Activated naive CD4-positive, alpha-beta T cell treated with anti-CD3 and anti-CD28 coated beads for 36 hours (primary cell): ENCODE data around the gene FHIT. TPM values are rescaled to one million over a fixed set of nuclear protein-coding genes. Genes with fewer than 3 reads are reported as not detected.

ENCODE experiments used
- CTCF ChIA-PET: fragments of 350-600 bp; sonication (Branson Sonifier 250); formaldehyde crosslinking; loops from one replicate; lab custom pipeline; 2021; ENCODE audit warnings: antibody characterized with exemption; lab: Charles Lee
- DNase-seq: peaks from one replicate; pipeline ENCODE4 v3.0.0-alpha.2; 2020
- H3K27ac Mint-ChIP-seq: one replicate; pipeline ENCODE4 v1.8.0; 2021; ENCODE audit warnings: mild to moderate bottlenecking, mixed read lengths
- H3K27me3 Mint-ChIP-seq: one replicate; pipeline ENCODE4 v1.8.0; 2021; ENCODE audit warnings: low read depth, mixed read lengths
- H3K36me3 Mint-ChIP-seq: one replicate; pipeline ENCODE4 v1.8.0; 2021; ENCODE audit warnings: low read depth, mixed read lengths
- H3K4me1 Mint-ChIP-seq: one replicate; pipeline ENCODE4 v1.8.0; 2021; ENCODE audit warnings: low read depth, mixed read lengths
- H3K4me3 Mint-ChIP-seq: one replicate; pipeline ENCODE4 v1.8.0; 2021; ENCODE audit warnings: mild to moderate bottlenecking, moderate library complexity, mixed read lengths
- H3K9me3 Mint-ChIP-seq: one replicate; pipeline ENCODE4 v1.8.0; 2021; ENCODE audit warnings: mixed read lengths
- intact Hi-C: fragments of 100-400 bp; cut with micrococcal nuclease; formaldehyde crosslinking; loops from one replicate; pipeline ENCODE4 v1.15.1; 2023
- total RNA-seq, 2 experiments: library from RNA; stranded (reverse); gene quantifications; one replicate each; pipeline ENCODE4 v1.2.3, GENCODE V29; 2021

FHIT gene
- total RNA-seq, 2 experiments from 2014 or later = 20.2 to 22.7 TPM

GRCh38 chr3:60185161-60185560, 1066.1 kb downstream of the FHIT start:
- H3K4me1 Mint-ChIP-seq = peaks cover 13% of the 10 kb centered on the region
- H3K27me3 Mint-ChIP-seq = no peaks in the 10 kb centered on the region
- no peak overlapping the region for H3K27ac Mint-ChIP-seq
- no peak overlapping the region for H3K4me3 Mint-ChIP-seq
- no peak for DNase-seq
- no peaks in the 10 kb centered on the region for H3K9me3 Mint-ChIP-seq
- intact Hi-C loops = no loop called here
- H3K36me3 Mint-ChIP-seq = no peaks in the 10 kb centered on the region
- CTCF ChIA-PET = no interaction called here

GRCh38 chr3:60182697-60183096, 1068.6 kb downstream of the FHIT start:
- no peak overlapping the region for H3K4me3 Mint-ChIP-seq
- DNase-seq = no peak
- H3K4me1 Mint-ChIP-seq = no peaks in the 10 kb centered on the region
- no peaks in the 10 kb centered on the region for H3K36me3 Mint-ChIP-seq
- no peaks in the 10 kb centered on the region for H3K9me3 Mint-ChIP-seq
- no peak overlapping the region for H3K27ac Mint-ChIP-seq
- H3K27me3 Mint-ChIP-seq = no peaks in the 10 kb centered on the region
- CTCF ChIA-PET = no interaction called here
- intact Hi-C loops = no loop called here

- Mint-ChIP-seq H3K27ac (no peak overlapping the region), H3K4me1 (peaks cover 4% of the 10 kb centered on the region), H3K4me3 (no peak overlapping the region), H3K27me3 (no peaks in the 10 kb centered on the region), H3K9me3 (no peaks in the 10 kb centered on the region), H3K36me3 (no peaks in the 10 kb centered on the region)
- intact Hi-C loops = no loop called here
- CTCF ChIA-PET = no interaction called here
- no peak for DNase-seq
Measured at GRCh38 chr3:60178931-60179653, 1072.2 kb downstream of the FHIT start.

GRCh38 chr3:60177726-60178125, 1073.5 kb downstream of the FHIT start:
- H3K4me1 Mint-ChIP-seq = peaks cover 4% of the 10 kb centered on the region
- no peak for DNase-seq
- H3K36me3 Mint-ChIP-seq = no peaks in the 10 kb centered on the region
- no peaks in the 10 kb centered on the region for H3K9me3 Mint-ChIP-seq
- H3K4me3 Mint-ChIP-seq = no peak overlapping the region
- intact Hi-C loops = no loop called here
- CTCF ChIA-PET = no interaction called here
- no peak overlapping the region for H3K27ac Mint-ChIP-seq
- no peaks in the 10 kb centered on the region for H3K27me3 Mint-ChIP-seq

GRCh38 chr3:60176614-60177013, 1074.6 kb downstream of the FHIT start:
- CTCF ChIA-PET = no interaction called here
- Mint-ChIP-seq H3K27ac (no peak overlapping the region), H3K36me3 (no peaks in the 10 kb centered on the region), H3K27me3 (no peaks in the 10 kb centered on the region), H3K4me1 (peaks cover 4% of the 10 kb centered on the region), H3K4me3 (no peak overlapping the region), H3K9me3 (no peaks in the 10 kb centered on the region)
- DNase-seq = no peak
- intact Hi-C loops = no loop called here

GRCh38 chr3:60175680-60176079, 1075.6 kb downstream of the FHIT start:
- H3K9me3 Mint-ChIP-seq = no peaks in the 10 kb centered on the region
- no peaks in the 10 kb centered on the region for H3K36me3 Mint-ChIP-seq
- CTCF ChIA-PET = no interaction called here
- peaks cover 6% of the 10 kb centered on the region for H3K4me1 Mint-ChIP-seq
- no peak overlapping the region for H3K4me3 Mint-ChIP-seq
- no peak overlapping the region for H3K27ac Mint-ChIP-seq
- intact Hi-C loops = no loop called here
- no peaks in the 10 kb centered on the region for H3K27me3 Mint-ChIP-seq
- no peak for DNase-seq

- CTCF ChIA-PET = no interaction called here
- no peaks in the 10 kb centered on the region for H3K27me3 Mint-ChIP-seq
- intact Hi-C loops = no loop called here
- DNase-seq = no peak
- peaks cover 4% of the 10 kb centered on the region for H3K4me1 Mint-ChIP-seq
- no peaks in the 10 kb centered on the region for H3K36me3 Mint-ChIP-seq
- H3K27ac Mint-ChIP-seq = no peak overlapping the region
- H3K4me3 Mint-ChIP-seq = no peak overlapping the region
- no peaks in the 10 kb centered on the region for H3K9me3 Mint-ChIP-seq
Measured at GRCh38 chr3:60169755-60170154, 1081.5 kb downstream of the FHIT start.

- Mint-ChIP-seq H3K9me3 (no peaks in the 10 kb centered on the region), H3K27me3 (no peaks in the 10 kb centered on the region), H3K4me3 (no peak overlapping the region), H3K27ac (no peak overlapping the region), H3K36me3 (no peaks in the 10 kb centered on the region), H3K4me1 (peaks cover 5% of the 10 kb centered on the region)
- CTCF ChIA-PET = no interaction called here
- no peak for DNase-seq
- intact Hi-C loops = no loop called here
Measured at GRCh38 chr3:60167186-60167585, 1084.1 kb downstream of the FHIT start.

GRCh38 chr3:60160822-60161748, 1090.2 kb downstream of the FHIT start:
- intact Hi-C loops = no loop called here
- no peaks in the 10 kb centered on the region for H3K27me3 Mint-ChIP-seq
- CTCF ChIA-PET = no interaction called here

GRCh38 chr3:60160111-60160821, 1091.0 kb downstream of the FHIT start:
- no peaks in the 10 kb centered on the region for H3K36me3 Mint-ChIP-seq

More at GRCh38 chr3:60160822-60161748, 1090.2 kb downstream of the FHIT start:
- H3K4me1 Mint-ChIP-seq = peaks cover 7% of the 10 kb centered on the region
- H3K36me3 Mint-ChIP-seq = no peaks in the 10 kb centered on the region
- no peak for DNase-seq
- H3K9me3 Mint-ChIP-seq = no peaks in the 10 kb centered on the region
- H3K4me3 Mint-ChIP-seq = no peak overlapping the region
- H3K27ac Mint-ChIP-seq = no peak overlapping the region

GRCh38 chr3:60158035-60158434, 1093.2 kb downstream of the FHIT start:
- peaks cover 4% of the 10 kb centered on the region for H3K4me1 Mint-ChIP-seq
- H3K36me3 Mint-ChIP-seq = no peaks in the 10 kb centered on the region
- intact Hi-C loops = no loop called here
- H3K27me3 Mint-ChIP-seq = no peaks in the 10 kb centered on the region
- no peaks in the 10 kb centered on the region for H3K9me3 Mint-ChIP-seq
- no peak for DNase-seq
- CTCF ChIA-PET = no interaction called here
- H3K27ac Mint-ChIP-seq = no peak overlapping the region
- H3K4me3 Mint-ChIP-seq = no peak overlapping the region

More at GRCh38 chr3:60160111-60160821, 1091.0 kb downstream of the FHIT start:
- Mint-ChIP-seq H3K27ac (no peak overlapping the region), H3K27me3 (no peaks in the 10 kb centered on the region), H3K4me1 (peaks cover 7% of the 10 kb centered on the region), H3K4me3 (no peak overlapping the region), H3K9me3 (no peaks in the 10 kb centered on the region)
- intact Hi-C loops = no loop called here
- DNase-seq = no peak
- CTCF ChIA-PET = no interaction called here

GRCh38 chr3:60154011-60154410, 1097.2 kb downstream of the FHIT start:
- CTCF ChIA-PET = no interaction called here
- intact Hi-C loops = no loop called here

More at GRCh38 chr3:60154011-60154410, 1097.2 kb downstream of the FHIT start:
- no peak for DNase-seq
- H3K27me3 Mint-ChIP-seq = no peaks in the 10 kb centered on the region
- no peaks in the 10 kb centered on the region for H3K36me3 Mint-ChIP-seq
- H3K4me1 Mint-ChIP-seq = no peaks in the 10 kb centered on the region
- no peaks in the 10 kb centered on the region for H3K9me3 Mint-ChIP-seq
- no peak overlapping the region for H3K4me3 Mint-ChIP-seq
- H3K27ac Mint-ChIP-seq = no peak overlapping the region
